ENCODE measurements around the gene CD19. TPM values are rescaled to one million over a fixed set of nuclear protein-coding genes. Genes with fewer than 3 reads are reported as not detected.

Gene CD19
- total and polyA plus RNA-seq, 2 of the 8 experiments (the other 6 are each of a cell fraction or from before 2014, with no cell fraction given) = 0.57 to 0.65 TPM

GRCh38 chr16:28913946-28914724, 17.6 kb upstream of the CD19 start (continued):
- TF ChIP-seq CHD7 (IDR thresholded peaks at IDR 0.05; ENCODE audit: insufficient replicate concordance, low read length) = no peak
- no peak for TF ChIP-seq SAP30 (IDR thresholded peaks at IDR 0.05; ENCODE audit: insufficient read depth, insufficient replicate concordance, low read length)
- TF ChIP-seq SRF (IDR thresholded peaks at IDR 0.05; ENCODE audit: low read depth, low read length) = no peak
- TF ChIP-seq HDAC6 (IDR thresholded peaks at IDR 0.05; ENCODE audit: low read depth, low read length) = no peak
- TF ChIP-seq BACH1 (IDR thresholded peaks at IDR 0.05; ENCODE audit: low read length) = no peak
- TF ChIP-seq SP4 (IDR thresholded peaks at IDR 0.05; ENCODE audit: low read length) = no peak
- no peak for TF ChIP-seq HDAC2 (IDR thresholded peaks at IDR 0.05; ENCODE audit: borderline replicate concordance in 1 of 2, low read depth in 2 of 2, low read length in 2 of 2)
- no peak for TF ChIP-seq MAX (IDR thresholded peaks at IDR 0.05)

All from H1 (cell line).